Uterus (tissue), 4 donors: ENCODE results near the gene AK2. TPM values are rescaled to one million over a fixed set of nuclear protein-coding genes. Genes with fewer than 3 reads are reported as not detected.

Source experiments
- DNase-seq, 2 donors: peaks; one replicate each; pipeline ENCODE4 v3.0.0-alpha.2; 2019 to 2020
- H3K27ac ChIP-seq, 2 donors: fragments of 200-600 bp; sonication (generic); 1 replicate in 1 of 2; 2 replicates in 1 of 2; pipeline ENCODE4 v1.5.1; 2016 to 2018
- H3K27me3 ChIP-seq, 2 donors: fragments of 200-600 bp; sonication (generic); one replicate each; pipeline ENCODE4 v1.5.1; 2018 to 2019; ENCODE audit warnings: control low read depth in 1 of 2
- H3K36me3 ChIP-seq, 2 donors: fragments of 200-600 bp; sonication (generic); one replicate each; pipeline ENCODE4 v1.5.1; 2019; ENCODE audit warnings: control low read depth in 1 of 2
- H3K4me1 ChIP-seq, 2 donors: fragments of 200-600 bp; sonication (generic); one replicate each; pipeline ENCODE4 v1.5.1; 2018 to 2019; ENCODE audit warnings: control low read depth in 1 of 2
- H3K4me3 ChIP-seq, 2 donors: fragments of 200-600 bp; sonication (generic); 1 replicate in 1 of 2; 2 replicates in 1 of 2; pipeline ENCODE4 v1.5.1; 2018 to 2019; ENCODE audit warnings: mild to moderate bottlenecking in 1 of 2
- H3K9me3 ChIP-seq, 2 donors: fragments of 200-600 bp; sonication (generic); one replicate each; pipeline ENCODE4 v1.5.1; 2019; ENCODE audit warnings: control low read depth in 1 of 2
- CTCF ChIP-seq, 4 experiments: fragments of 200-600 bp in 2 of 4; fragments of 450-650 bp in 2 of 4; sonication (generic) in 2 of 4; IDR thresholded peaks; one replicate each; pipeline ENCODE4 v1.5.1; 2016 to 2019; ENCODE audit warnings: antibody characterized with exemption in 4 of 4, mild to moderate bottlenecking in 2 of 4, moderate library complexity in 1 of 4
- POLR2A ChIP-seq, 2 donors: fragments of 450-650 bp; IDR thresholded peaks; one replicate each; pipeline ENCODE4 v1.6.1; 2016; ENCODE audit warnings: antibody characterized with exemption in 2 of 2, mild to moderate bottlenecking in 1 of 2, moderate library complexity in 1 of 2
- intact Hi-C: fragments of 100-400 bp; cut with DNase I; formaldehyde crosslinking; loops from one replicate; pipeline ENCODE4 v1.15.1; 2023; ENCODE audit warnings: low total_unique reads
- total RNA-seq, 4 donors: library from RNA; depleted of rRNA in 3 of 4; stranded (reverse); fragments of >200 nt in 3 of 4; gene quantifications; one replicate each; pipeline versions ENCODE4 v1.1.0 to v1.2.4, GENCODE V29; 2014 to 2023
- donor health status: DM: yes; HTN: yes; CAD: no.

Gene AK2
- total RNA-seq, 4 donors from 2014 or later: 47.6 to 126 (median 89.2) TPM

GRCh38 chr1:32971156-32971555 lies 65.5 kb downstream of the AK2 start:
- H3K4me1 ChIP-seq: no peaks in the 10 kb centered on the region
- intact Hi-C loops: no loop called here
- TF ChIP-seq CTCF (IDR thresholded peaks at IDR 0.05): no peak
- TF ChIP-seq POLR2A (IDR thresholded peaks at IDR 0.05): no peak
- H3K36me3 ChIP-seq: no peaks in the 10 kb centered on the region
- H3K27me3 ChIP-seq: no peaks in the 10 kb centered on the region
- H3K4me3 ChIP-seq: no peak overlapping the region
- no peak for DNase-seq
- no peak overlapping the region for H3K27ac ChIP-seq
- H3K9me3 ChIP-seq: no peaks in the 10 kb centered on the region

- TF ChIP-seq CTCF (IDR thresholded peaks at IDR 0.05) (no peak), POLR2A (IDR thresholded peaks at IDR 0.05) (no peak)
- Histone ChIP-seq H3K27me3 (no peaks in the 10 kb centered on the region), H3K9me3 (no peaks in the 10 kb centered on the region), H3K36me3 (no peaks in the 10 kb centered on the region), H3K27ac (no peak overlapping the region), H3K4me3 (no peak overlapping the region), H3K4me1 (no peaks in the 10 kb centered on the region)
- intact Hi-C loops: no loop called here
- no peak for DNase-seq
These were observed 67.1 kb downstream of the AK2 start for GRCh38 chr1:32969566-32969965.

- TF ChIP-seq POLR2A (IDR thresholded peaks at IDR 0.05) (no peak), CTCF (IDR thresholded peaks at IDR 0.05) (no peak)
- Histone ChIP-seq H3K27me3 (no peaks in the 10 kb centered on the region), H3K4me3 (no peak overlapping the region), H3K4me1 (no peaks in the 10 kb centered on the region), H3K9me3 (no peaks in the 10 kb centered on the region), H3K27ac (no peak overlapping the region), H3K36me3 (no peaks in the 10 kb centered on the region)
- no peak for DNase-seq
- intact Hi-C loops: no loop called here
These were observed 68.7 kb downstream of the AK2 start for GRCh38 chr1:32967888-32968568.

- H3K4me1 ChIP-seq: no peaks in the 10 kb centered on the region
- intact Hi-C loops: no loop called here
- DNase-seq: no peak
- no peaks in the 10 kb centered on the region for H3K27me3 ChIP-seq
- no peak overlapping the region for H3K4me3 ChIP-seq
- H3K36me3 ChIP-seq: no peaks in the 10 kb centered on the region
- no peak overlapping the region for H3K27ac ChIP-seq
- TF ChIP-seq CTCF (IDR thresholded peaks at IDR 0.05): no peak
- no peak for TF ChIP-seq POLR2A (IDR thresholded peaks at IDR 0.05)
- H3K9me3 ChIP-seq: no peaks in the 10 kb centered on the region
These were observed 69.8 kb downstream of the AK2 start for GRCh38 chr1:32966900-32967299.

GRCh38 chr1:32965251-32965747 lies 71.4 kb downstream of the AK2 start:
- no peaks in the 10 kb centered on the region for H3K9me3 ChIP-seq
- peak overlapping the region; percentile 96 to 99 for H3K27ac ChIP-seq
- peak overlapping the region; percentile 81 to 98 for H3K4me3 ChIP-seq
- H3K27me3 ChIP-seq: no peaks in the 10 kb centered on the region
- no peak for DNase-seq
- peaks cover 0 to 1% of the 10 kb centered on the region in 2 donors for H3K4me1 ChIP-seq
- TF ChIP-seq CTCF (IDR thresholded peaks at IDR 0.05) (no peak), POLR2A (IDR thresholded peaks at IDR 0.05) (no peak)
- intact Hi-C loops: no loop called here
- H3K36me3 ChIP-seq: no peaks in the 10 kb centered on the region
